ENCODE measurements around the gene PDAP1. TPM values are rescaled to one million over a fixed set of nuclear protein-coding genes. Genes with fewer than 3 reads are reported as not detected.

PDAP1 gene
- total and polyA plus RNA-seq, 9 of the 15 experiments (the other 6 are each of a cell fraction or from before 2014, with no cell fraction given), result 10.2 to 315 (median 129) TPM

GRCh38 chr7:99369767-99370391 is 38.5 kb downstream of the PDAP1 start (continued):
- TF ChIP-seq ZNF347 (CRISPR knock-in tag; IDR thresholded peaks at IDR 0.05; ENCODE audit: low read depth) (no peak), CBFB (CRISPR knock-in tag; IDR thresholded peaks at IDR 0.05) (no peak), ZBTB11 (CRISPR knock-in tag; IDR thresholded peaks at IDR 0.05) (0 out of 6 replicates have a peak, but pooled peaks of 1 of the 3 experiments have one; percentile 28), WHSC1 (IDR thresholded peaks at IDR 0.05; ENCODE audit: low read length) (no peak), ETS2 (tag; IDR thresholded peaks at IDR 0.05; ENCODE audit: borderline replicate concordance, poor library complexity, severe bottlenecking) (no peak), CREM (IDR thresholded peaks at IDR 0.05; ENCODE audit: low read depth) (peak; percentile 34; the same call in 1 of the 2 replicates), NFRKB (IDR thresholded peaks at IDR 0.05; ENCODE audit: low read depth) (no peak), SUPT5H (IDR thresholded peaks at IDR 0.05) (no peak), HNRNPLL (IDR thresholded peaks at IDR 0.05; ENCODE audit: low read depth, low read length, poor library complexity, severe bottlenecking) (no peak), SMARCC2 (IDR thresholded peaks at IDR 0.05; ENCODE audit: low read depth) (0 out of 2 replicates have a peak, but pooled peaks have one; percentile 44), GTF3C2 (IDR thresholded peaks at IDR 0.05; ENCODE audit: borderline replicate concordance, extremely low read depth, insufficient read length) (no peak), C11orf30 (IDR thresholded peaks at IDR 0.05; ENCODE audit: low read depth) (peak; percentile 79), NR2C1 (IDR thresholded peaks at IDR 0.05) (no peak), NR2C1 (tag; IDR thresholded peaks at IDR 0.05) (no peak), SAFB (IDR thresholded peaks at IDR 0.05; ENCODE audit: borderline replicate concordance, low read depth, low read length) (no peak), ETV6 (IDR thresholded peaks at IDR 0.05; ENCODE audit: borderline replicate concordance in 1 of 2, low read depth in 2 of 2, low read length in 1 of 2) (no peak), ETV6 (CRISPR knock-in tag; IDR thresholded peaks at IDR 0.05; ENCODE audit: borderline replicate concordance) (no peak), ADNP (tag; IDR thresholded peaks at IDR 0.05) (no peak), FOXP1 (CRISPR knock-in tag; IDR thresholded peaks at IDR 0.05) (no peak), PML (IDR thresholded peaks at IDR 0.05; ENCODE audit: low read length) (no peak), ZNF639 (CRISPR knock-in tag; conservative IDR thresholded peaks at IDR 0.05 in 1 of 2, IDR thresholded peaks at IDR 0.05 in 1 of 2) (no peak)

Measured in K562 (cell line).